ENCODE measurements around the gene ELF3. TPM values are rescaled to one million over a fixed set of nuclear protein-coding genes. Genes with fewer than 3 reads are reported as not detected.

Gene ELF3
- total and polyA plus RNA-seq, 10 donors: 0.24 to 3.4 (median 1.1) TPM

DNA sequence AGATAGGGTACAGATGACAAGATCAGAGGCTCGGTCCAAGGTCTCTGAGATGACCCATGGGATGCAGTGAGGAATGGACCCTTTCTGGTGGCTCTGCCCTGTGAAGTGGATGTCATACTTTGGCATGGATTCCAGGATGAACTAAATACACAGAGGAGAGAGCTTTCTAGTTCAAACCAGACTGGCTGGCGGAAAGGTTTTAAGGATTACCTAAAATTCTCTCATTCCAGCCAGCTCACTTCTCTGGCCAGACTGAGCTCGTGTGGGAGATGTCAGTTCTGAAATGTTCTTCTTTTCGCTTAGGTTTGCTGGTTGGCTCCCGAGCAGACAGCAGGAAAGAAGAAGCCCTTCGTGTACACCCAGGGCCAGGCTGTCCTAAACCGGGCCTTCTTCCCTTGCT, 21.8 kb upstream of the ELF3 start:
- peaks cover 4 to 33% (median 19%) of the 10 kb centered on the region in 6 donors for H3K4me1 ChIP-seq
- no peak overlapping the region for H3K4me3 ChIP-seq
- peak; percentile 41 for DNase-seq
- no peaks in the 10 kb centered on the region for H3K9me3 ChIP-seq
- TF ChIP-seq, protein P1, sequence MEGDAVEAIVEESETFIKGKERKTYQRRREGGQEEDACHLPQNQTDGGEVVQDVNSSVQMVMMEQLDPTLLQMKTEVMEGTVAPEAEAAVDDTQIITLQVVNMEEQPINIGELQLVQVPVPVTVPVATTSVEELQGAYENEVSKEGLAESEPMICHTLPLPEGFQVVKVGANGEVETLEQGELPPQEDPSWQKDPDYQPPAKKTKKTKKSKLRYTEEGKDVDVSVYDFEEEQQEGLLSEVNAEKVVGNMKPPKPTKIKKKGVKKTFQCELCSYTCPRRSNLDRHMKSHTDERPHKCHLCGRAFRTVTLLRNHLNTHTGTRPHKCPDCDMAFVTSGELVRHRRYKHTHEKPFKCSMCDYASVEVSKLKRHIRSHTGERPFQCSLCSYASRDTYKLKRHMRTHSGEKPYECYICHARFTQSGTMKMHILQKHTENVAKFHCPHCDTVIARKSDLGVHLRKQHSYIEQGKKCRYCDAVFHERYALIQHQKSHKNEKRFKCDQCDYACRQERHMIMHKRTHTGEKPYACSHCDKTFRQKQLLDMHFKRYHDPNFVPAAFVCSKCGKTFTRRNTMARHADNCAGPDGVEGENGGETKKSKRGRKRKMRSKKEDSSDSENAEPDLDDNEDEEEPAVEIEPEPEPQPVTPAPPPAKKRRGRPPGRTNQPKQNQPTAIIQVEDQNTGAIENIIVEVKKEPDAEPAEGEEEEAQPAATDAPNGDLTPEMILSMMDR (IDR thresholded peaks at IDR 0.05 in 8 of 11, conservative IDR thresholded peaks at IDR 0.05 in 3 of 11): no peak
- no peak for TF ChIP-seq POLR2A (IDR thresholded peaks at IDR 0.05)
- TF ChIP-seq POLR2AphosphoS5 (IDR thresholded peaks at IDR 0.05): no peak
- peaks cover 0 to 60% (median 45%) of the 10 kb centered on the region in 6 donors for H3K36me3 ChIP-seq
- 80 to 95% (median 90%) methylated on average over 6 to 7 of the region's 7 CpGs for WGBS, 5 donors
- intact Hi-C loops (cut with DNase I; ENCODE audit: low total_unique reads): no loop called here
- H3K27me3 ChIP-seq (replicated peaks in 1 of 7): no peaks in the 10 kb centered on the region
- no peak overlapping the region for H3K27ac ChIP-seq

GRCh38 chr1:201989354-201990128, 20.8 kb upstream of the ELF3 start:
- no peaks in the 10 kb centered on the region for H3K9me3 ChIP-seq
- TF ChIP-seq POLR2AphosphoS5 (IDR thresholded peaks at IDR 0.05) (no peak), POLR2A (IDR thresholded peaks at IDR 0.05) (no peak)
- TF ChIP-seq, protein P1 (IDR thresholded peaks at IDR 0.05 in 8 of 11, conservative IDR thresholded peaks at IDR 0.05 in 3 of 11): no peak
- H3K27ac ChIP-seq: peak overlapping the region in 3 of 8 donors; percentile 25 to 43 (median 39)
- peaks cover 0 to 69% (median 49%) of the 10 kb centered on the region in 6 donors for H3K36me3 ChIP-seq
- H3K4me3 ChIP-seq: no peak overlapping the region
- no peaks in the 10 kb centered on the region for H3K27me3 ChIP-seq (replicated peaks in 1 of 7)
- DNase-seq: peak; percentile 16
- intact Hi-C loops (cut with DNase I; ENCODE audit: low total_unique reads): no loop called here
- WGBS, 5 donors: 91 to 95% (median 93%) methylated on average over 10 of the region's 10 CpGs
- peaks cover 0 to 24% (median 10%) of the 10 kb centered on the region in 6 donors for H3K4me1 ChIP-seq

DNA sequence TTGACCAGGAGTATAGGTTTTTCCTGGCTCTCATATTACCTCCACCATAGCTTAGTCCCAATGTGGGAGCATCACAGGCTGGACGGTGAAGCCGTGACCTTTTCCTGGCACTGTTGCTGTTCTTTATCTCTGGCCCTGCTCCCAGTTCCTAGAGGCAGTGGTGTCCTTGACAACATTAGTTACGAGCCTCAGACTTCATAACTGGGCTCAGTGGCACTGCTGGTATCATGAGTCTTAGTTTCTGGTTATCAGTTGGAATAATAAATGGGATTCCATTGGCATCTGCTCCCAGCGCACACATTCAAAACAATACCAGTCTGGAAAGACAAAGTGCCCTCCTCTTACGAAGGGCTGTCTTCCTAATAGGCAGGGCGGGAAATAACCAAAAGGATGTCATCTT, 20.0 kb upstream of the ELF3 start:
- intact Hi-C loops (cut with DNase I; ENCODE audit: low total_unique reads): no loop called here
- Histone ChIP-seq H3K36me3 (peaks cover 0 to 78% (median 54%) of the 10 kb centered on the region in 6 donors), H3K27ac (peak overlapping the region in 4 of 8 donors; percentile 25 to 43 (median 36)), H3K4me3 (no peak overlapping the region), H3K27me3 (replicated peaks in 1 of 7) (no peaks in the 10 kb centered on the region), H3K9me3 (no peaks in the 10 kb centered on the region), H3K4me1 (peaks cover 0 to 23% (median 5%) of the 10 kb centered on the region in 6 donors)
- TF ChIP-seq, protein P1 (IDR thresholded peaks at IDR 0.05 in 8 of 11, conservative IDR thresholded peaks at IDR 0.05 in 3 of 11): no peak
- TF ChIP-seq POLR2AphosphoS5 (IDR thresholded peaks at IDR 0.05) (peak in 1 of 3 donors; percentile 11), POLR2A (IDR thresholded peaks at IDR 0.05) (no peak)
- peak; percentile 38 for DNase-seq
- 65 to 78% (median 73%) methylated on average over 6 of the region's 6 CpGs for WGBS, 5 donors

- Histone ChIP-seq H3K27ac (no peak overlapping the region), H3K4me3 (no peak overlapping the region), H3K36me3 (peaks cover 6 to 100% (median 90%) of the 10 kb centered on the region in 6 donors), H3K4me1 (no peaks in the 10 kb centered on the region), H3K9me3 (no peaks in the 10 kb centered on the region), H3K27me3 (replicated peaks in 1 of 7) (no peaks in the 10 kb centered on the region)
- intact Hi-C loops (cut with DNase I; ENCODE audit: low total_unique reads): loop anchor here (5.0 kb wide), 1 partner anchor 138 kb away; no protein-coding TSS in a partner anchor
- TF ChIP-seq POLR2AphosphoS5 (IDR thresholded peaks at IDR 0.05): no peak
- TF ChIP-seq, protein P1 (IDR thresholded peaks at IDR 0.05 in 8 of 11, conservative IDR thresholded peaks at IDR 0.05 in 3 of 11): peak; percentile 22 to 76 (median 53)
- DNase-seq: peak; percentile 37
- WGBS, 5 donors: 70 to 75% (median 73%) methylated on average over 7 to 16 of the region's 16 CpGs
These were observed 10.7 kb upstream of the ELF3 start for GRCh38 chr1:201999625-202000238.
